ENCODE measurements around the gene SLC2A9. TPM values are rescaled to one million over a fixed set of nuclear protein-coding genes. Genes with fewer than 3 reads are reported as not detected.
"Not testable (repeated sequence)": the region's sequence is repeated elsewhere in the genome, so short reads cannot be mapped to it uniquely, and the experiment has no call there.

Gene SLC2A9
- total and polyA plus RNA-seq, 9 donors: 1.2 to 10.1 (median 4.8) TPM

GRCh38 chr4:9984621-9985020 is 36.7 kb downstream of the SLC2A9 start:
- Histone ChIP-seq H3K27me3 (no peaks in the 10 kb centered on the region), H3K4me3 (no peak overlapping the region), H3K4me1 (ENCODE audit: insufficient read depth) (no peaks in the 10 kb centered on the region), H3K36me3 (no peaks in the 10 kb centered on the region), H3K27ac (no peak overlapping the region), H3K9me3 (no peaks in the 10 kb centered on the region)
- WGBS, 3 donors: 91 to 93% (median 91%) methylated on average over 7 of the region's 7 CpGs
- intact Hi-C loops (cut with DNase I): no loop called here
- TF ChIP-seq POLR2A (IDR thresholded peaks at IDR 0.05): no peak
- TF ChIP-seq, protein P1, sequence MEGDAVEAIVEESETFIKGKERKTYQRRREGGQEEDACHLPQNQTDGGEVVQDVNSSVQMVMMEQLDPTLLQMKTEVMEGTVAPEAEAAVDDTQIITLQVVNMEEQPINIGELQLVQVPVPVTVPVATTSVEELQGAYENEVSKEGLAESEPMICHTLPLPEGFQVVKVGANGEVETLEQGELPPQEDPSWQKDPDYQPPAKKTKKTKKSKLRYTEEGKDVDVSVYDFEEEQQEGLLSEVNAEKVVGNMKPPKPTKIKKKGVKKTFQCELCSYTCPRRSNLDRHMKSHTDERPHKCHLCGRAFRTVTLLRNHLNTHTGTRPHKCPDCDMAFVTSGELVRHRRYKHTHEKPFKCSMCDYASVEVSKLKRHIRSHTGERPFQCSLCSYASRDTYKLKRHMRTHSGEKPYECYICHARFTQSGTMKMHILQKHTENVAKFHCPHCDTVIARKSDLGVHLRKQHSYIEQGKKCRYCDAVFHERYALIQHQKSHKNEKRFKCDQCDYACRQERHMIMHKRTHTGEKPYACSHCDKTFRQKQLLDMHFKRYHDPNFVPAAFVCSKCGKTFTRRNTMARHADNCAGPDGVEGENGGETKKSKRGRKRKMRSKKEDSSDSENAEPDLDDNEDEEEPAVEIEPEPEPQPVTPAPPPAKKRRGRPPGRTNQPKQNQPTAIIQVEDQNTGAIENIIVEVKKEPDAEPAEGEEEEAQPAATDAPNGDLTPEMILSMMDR (IDR thresholded peaks at IDR 0.05): no peak
- TF ChIP-seq EP300 (IDR thresholded peaks at IDR 0.05): no peak
- no peak for DNase-seq

DNA sequence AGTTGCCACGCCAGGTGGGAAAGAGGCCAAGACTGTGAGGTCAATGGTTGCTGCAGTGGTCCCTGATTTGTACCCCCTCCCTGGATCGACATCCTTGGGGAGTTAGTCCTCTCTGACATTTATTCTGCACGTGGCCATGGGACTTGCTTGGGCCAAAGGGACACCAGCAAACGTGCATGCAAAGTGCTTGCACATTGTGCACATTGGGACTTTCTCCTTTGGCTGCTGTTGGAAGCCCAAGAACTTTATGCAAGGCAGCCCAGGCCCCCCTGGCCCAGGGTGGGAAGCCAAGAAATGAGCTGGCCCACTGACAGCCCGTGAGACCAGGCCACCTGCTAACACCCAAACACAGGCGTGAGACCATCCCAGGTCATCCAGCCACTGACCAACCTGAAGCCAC is 38.1 kb downstream of the SLC2A9 start:
- no peak for DNase-seq
- TF ChIP-seq, protein P1 (IDR thresholded peaks at IDR 0.05): no peak
- TF ChIP-seq POLR2A (IDR thresholded peaks at IDR 0.05) (no peak), EP300 (IDR thresholded peaks at IDR 0.05) (no peak)
- no peak overlapping the region for H3K4me3 ChIP-seq
- intact Hi-C loops (cut with DNase I): no loop called here
- peaks cover 3% of the 10 kb centered on the region for H3K4me1 ChIP-seq (ENCODE audit: insufficient read depth)
- H3K27ac ChIP-seq: no peak overlapping the region
- no peaks in the 10 kb centered on the region for H3K36me3 ChIP-seq
- WGBS, 3 donors: 88 to 92% (median 91%) methylated on average over 6 of the region's 6 CpGs
- H3K9me3 ChIP-seq: no peaks in the 10 kb centered on the region
- H3K27me3 ChIP-seq: no peaks in the 10 kb centered on the region

DNA sequence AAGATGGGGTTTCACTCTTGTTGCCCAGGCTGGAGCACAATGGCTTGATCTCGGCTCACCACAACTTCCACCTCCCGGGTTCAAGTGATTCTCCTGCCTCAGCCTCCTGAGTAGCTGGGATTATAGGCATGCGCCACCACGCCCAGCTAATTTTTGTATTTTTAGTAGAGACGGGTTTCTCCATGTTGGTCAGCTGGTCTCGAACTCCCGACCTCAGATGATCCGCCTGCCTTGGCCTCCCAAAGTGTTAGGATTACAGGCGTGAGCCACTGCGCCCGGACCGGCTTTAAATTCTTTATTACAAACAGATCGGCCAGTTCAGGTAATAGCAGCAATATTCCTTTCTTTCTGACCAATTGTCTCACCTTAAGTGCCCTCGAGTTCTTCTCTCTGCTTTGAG is 39.4 kb downstream of the SLC2A9 start:
- H3K36me3 ChIP-seq; H3K9me3 ChIP-seq; H3K4me3 ChIP-seq; DNase-seq; intact Hi-C loops (cut with DNase I); H3K27me3 ChIP-seq; H3K4me1 ChIP-seq (ENCODE audit: insufficient read depth); H3K27ac ChIP-seq: not testable (repeated sequence)
- WGBS, 3 donors: 97 to 99% (median 97%) methylated on average over 14 of the region's 14 CpGs

DNA sequence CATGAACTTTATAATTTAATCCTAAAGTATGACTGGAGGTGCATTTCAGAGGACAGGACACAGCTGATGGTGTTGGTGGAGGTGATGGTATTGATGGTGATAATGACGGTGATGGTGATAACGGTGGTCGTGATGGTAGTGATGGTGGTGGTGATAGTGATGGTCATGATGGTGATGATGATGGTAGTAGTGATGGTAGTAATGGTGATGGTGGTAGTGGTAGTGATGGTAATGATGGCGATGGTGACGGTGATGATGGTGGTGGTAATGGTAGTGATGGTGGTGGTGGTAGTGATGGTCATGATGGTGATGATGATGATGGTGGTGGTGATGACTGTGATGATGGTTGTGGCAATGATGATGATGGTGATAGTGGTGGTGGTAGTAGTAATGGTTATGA is 40.4 kb downstream of the SLC2A9 start:
- no peaks in the 10 kb centered on the region for H3K36me3 ChIP-seq
- no peak for DNase-seq
- no peak overlapping the region for H3K27ac ChIP-seq
- H3K27me3 ChIP-seq: no peaks in the 10 kb centered on the region
- no peak overlapping the region for H3K4me3 ChIP-seq
- TF ChIP-seq, protein P1 (IDR thresholded peaks at IDR 0.05): no peak
- TF ChIP-seq EP300 (IDR thresholded peaks at IDR 0.05) (no peak), POLR2A (IDR thresholded peaks at IDR 0.05) (no peak)
- intact Hi-C loops (cut with DNase I): no loop called here
- no peaks in the 10 kb centered on the region for H3K9me3 ChIP-seq
- 96 to 99% (median 97%) methylated on average over 5 of the region's 5 CpGs for whole genome bisulfite sequencing, 3 donors
- peaks cover 3% of the 10 kb centered on the region for H3K4me1 ChIP-seq (ENCODE audit: insufficient read depth)

DNA sequence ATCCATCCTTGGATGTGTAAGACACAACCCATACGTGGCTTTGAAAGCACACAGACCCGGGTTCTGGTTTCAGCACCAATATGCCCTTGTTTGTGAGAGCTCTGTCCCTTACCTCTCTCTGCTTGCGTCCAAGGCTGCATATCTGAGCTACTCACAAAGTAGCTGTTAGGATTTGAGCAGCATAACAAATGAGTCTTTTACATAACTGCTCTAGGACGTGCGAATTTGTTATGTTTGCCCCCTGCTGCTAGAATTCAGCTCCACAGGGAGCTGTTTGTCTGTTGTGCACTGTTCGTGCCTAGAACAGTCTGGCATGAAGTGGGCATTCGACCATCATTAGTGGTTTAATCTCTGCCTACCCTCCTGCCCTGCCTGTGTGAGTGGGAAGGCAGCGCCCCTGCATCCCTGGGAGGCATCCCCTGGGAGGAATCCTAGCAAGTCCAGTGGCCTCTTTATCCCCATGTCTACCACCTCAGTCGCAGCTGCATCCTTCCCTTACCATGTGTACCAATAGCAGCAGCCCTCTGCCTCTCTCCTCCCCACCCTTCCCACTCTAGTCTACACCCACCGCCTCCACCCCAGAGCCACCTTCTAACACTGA is 42.1 kb downstream of the SLC2A9 start:
- no peaks in the 10 kb centered on the region for H3K9me3 ChIP-seq
- H3K27me3 ChIP-seq: no peaks in the 10 kb centered on the region
- intact Hi-C loops (cut with DNase I): loop anchor here in 1 of 4 donors (5.0 kb wide), 1 partner anchor 808 kb away; no protein-coding TSS in a partner anchor
- DNase-seq: no peak
- no peak overlapping the region for H3K4me3 ChIP-seq
- no peaks in the 10 kb centered on the region for H3K36me3 ChIP-seq
- TF ChIP-seq EP300 (IDR thresholded peaks at IDR 0.05): no peak
- no peak for TF ChIP-seq POLR2A (IDR thresholded peaks at IDR 0.05)
- TF ChIP-seq, protein P1 (IDR thresholded peaks at IDR 0.05): no peak
- H3K27ac ChIP-seq: no peak overlapping the region
- WGBS, 3 donors: 42 to 54% (median 45%) methylated on average over 10 of the region's 10 CpGs
- peaks cover 3% of the 10 kb centered on the region for H3K4me1 ChIP-seq (ENCODE audit: insufficient read depth)
